ENCODE measurements around the gene MDH1.

MDH1 gene

DNA sequence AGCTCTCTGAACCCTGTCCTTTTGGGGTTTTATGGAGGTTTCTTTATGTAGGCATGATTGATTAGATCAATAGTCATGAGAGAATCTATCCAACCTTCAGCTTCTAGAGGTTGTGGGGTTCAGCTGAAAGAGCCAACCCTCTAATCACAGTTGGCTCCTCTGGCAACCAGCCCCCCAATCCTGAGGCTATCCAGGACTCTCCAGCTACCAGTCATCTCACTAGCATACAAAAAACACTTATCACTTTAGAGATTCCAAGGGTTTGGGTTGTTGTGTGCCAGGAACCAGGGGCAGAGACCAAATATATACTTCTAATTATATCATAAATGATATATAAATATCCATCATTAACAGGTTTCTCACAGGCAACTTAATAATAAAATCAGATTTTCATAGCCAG is 12.2 kb upstream of the MDH1 start:
- no peak for DNase-seq (ENCODE audit: low read depth)
- TF ChIP-seq, protein P1, sequence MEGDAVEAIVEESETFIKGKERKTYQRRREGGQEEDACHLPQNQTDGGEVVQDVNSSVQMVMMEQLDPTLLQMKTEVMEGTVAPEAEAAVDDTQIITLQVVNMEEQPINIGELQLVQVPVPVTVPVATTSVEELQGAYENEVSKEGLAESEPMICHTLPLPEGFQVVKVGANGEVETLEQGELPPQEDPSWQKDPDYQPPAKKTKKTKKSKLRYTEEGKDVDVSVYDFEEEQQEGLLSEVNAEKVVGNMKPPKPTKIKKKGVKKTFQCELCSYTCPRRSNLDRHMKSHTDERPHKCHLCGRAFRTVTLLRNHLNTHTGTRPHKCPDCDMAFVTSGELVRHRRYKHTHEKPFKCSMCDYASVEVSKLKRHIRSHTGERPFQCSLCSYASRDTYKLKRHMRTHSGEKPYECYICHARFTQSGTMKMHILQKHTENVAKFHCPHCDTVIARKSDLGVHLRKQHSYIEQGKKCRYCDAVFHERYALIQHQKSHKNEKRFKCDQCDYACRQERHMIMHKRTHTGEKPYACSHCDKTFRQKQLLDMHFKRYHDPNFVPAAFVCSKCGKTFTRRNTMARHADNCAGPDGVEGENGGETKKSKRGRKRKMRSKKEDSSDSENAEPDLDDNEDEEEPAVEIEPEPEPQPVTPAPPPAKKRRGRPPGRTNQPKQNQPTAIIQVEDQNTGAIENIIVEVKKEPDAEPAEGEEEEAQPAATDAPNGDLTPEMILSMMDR (conservative IDR thresholded peaks at IDR 0.05; ENCODE audit: control insufficient read depth, insufficient read depth, low read depth, low read length), result no peak
- H3K4me3 ChIP-seq (ENCODE audit: control insufficient read depth, low read depth, low read length), result no peak overlapping the region

DNA sequence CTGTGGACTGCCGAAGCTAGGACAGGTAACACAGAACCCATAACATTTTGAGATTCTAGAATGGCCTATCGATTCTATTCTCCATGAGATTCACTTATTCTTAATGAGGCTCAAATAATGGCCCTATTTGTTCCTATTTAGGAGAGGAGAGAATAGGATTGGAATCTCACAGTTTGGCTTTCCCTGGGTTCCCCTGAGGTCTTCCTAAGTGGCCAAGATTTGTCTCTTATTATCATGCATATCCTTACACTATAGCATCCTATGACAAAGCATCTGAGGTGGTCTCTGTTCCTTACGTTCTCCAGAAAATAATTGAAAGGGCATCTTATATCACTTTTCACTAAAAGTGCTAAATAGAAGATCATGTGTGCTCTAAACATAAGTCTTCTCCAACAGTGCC is 10.0 kb upstream of the MDH1 start:
- TF ChIP-seq, protein P1 (conservative IDR thresholded peaks at IDR 0.05; ENCODE audit: control insufficient read depth, insufficient read depth, low read depth, low read length), result no peak
- H3K4me3 ChIP-seq (ENCODE audit: control insufficient read depth, low read depth, low read length), result no peak overlapping the region
- no peak for DNase-seq (ENCODE audit: low read depth)

DNA sequence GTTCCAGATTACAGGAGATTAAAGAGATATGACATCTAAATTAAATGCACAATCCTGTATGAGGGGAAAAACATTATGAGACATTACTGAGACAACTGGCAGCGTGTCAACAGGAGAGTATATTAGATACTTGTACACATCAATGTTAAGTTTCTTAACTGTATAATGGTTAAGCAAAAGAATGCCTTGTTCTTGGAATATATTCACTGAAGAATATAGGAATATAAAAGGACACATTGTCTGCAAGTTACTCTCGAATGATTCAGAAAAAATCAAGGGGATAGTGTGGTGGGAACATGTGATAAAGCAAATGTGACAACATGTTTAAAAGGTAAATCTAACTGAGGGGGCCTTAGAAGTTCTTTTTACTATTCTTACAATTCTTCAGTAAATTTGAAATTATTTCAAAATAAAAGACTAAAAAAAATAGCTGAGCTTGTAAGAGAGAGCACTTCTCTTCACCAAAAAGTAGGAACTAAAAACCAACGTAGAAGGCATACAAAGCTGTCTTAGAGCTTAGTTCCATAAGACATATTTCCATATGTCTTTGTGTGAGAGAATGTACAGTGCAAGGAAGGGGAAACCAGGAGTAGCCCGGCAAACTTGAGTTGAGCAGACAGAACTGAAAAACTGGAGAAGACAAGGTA is 8.0 kb upstream of the MDH1 start:
- no peak overlapping the region for H3K4me3 ChIP-seq (ENCODE audit: control insufficient read depth, low read depth, low read length)
- TF ChIP-seq, protein P1 (conservative IDR thresholded peaks at IDR 0.05; ENCODE audit: control insufficient read depth, insufficient read depth, low read depth, low read length), result no peak
- DNase-seq (ENCODE audit: low read depth), result no peak

DNA sequence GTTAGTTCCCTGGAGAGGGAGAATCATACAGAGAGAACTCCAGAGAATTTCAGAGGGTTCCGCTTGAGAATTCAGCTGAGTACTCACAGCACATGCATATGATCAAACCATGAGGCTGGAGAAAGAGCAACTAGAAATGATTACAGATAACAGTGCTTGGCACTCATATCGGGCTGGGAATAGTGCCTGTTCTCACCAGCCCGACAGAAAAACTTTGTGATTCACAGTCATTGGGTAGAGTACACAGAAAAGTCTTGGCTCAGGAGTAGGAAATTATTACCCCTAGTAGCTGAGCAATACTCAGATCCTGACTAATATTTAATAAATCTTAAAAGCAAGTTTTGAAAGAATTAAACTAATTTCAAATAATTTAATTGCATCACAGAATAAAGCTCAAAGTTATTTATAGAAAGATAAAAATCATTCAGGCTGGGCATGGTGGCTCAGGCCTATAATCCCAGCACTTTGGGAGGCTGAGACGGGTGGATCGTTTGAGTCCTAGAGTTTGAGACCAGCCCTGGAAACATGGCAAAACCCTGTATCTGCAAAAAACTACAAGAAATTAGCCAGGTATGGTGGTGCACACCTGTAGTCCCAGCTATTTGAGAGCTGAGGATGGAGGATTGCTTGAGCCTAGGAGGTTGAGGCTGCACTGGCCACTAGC is 7.3 kb upstream of the MDH1 start:
- DNase-seq (ENCODE audit: low read depth), result peak; percentile 84
- TF ChIP-seq, protein P1 (conservative IDR thresholded peaks at IDR 0.05; ENCODE audit: control insufficient read depth, insufficient read depth, low read depth, low read length), result no peak
- H3K4me3 ChIP-seq (ENCODE audit: control insufficient read depth, low read depth, low read length), result no peak overlapping the region

DNA sequence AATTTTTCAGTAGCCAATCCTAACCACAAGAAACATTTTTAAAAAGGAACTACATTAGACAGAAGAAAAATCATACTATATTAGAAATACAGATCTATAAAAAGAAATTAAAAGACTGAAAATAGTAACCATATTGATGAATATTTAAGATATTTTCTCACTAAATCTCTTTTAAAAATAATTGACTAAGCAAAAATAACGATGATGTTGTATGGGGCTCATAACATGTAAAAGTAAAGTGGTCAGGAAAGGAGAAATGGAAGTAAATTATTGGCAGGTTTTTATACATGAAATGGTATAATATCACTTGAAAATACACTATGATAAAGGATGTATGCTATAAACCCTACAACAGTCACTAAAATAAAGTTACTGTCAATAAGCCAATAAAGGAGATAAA is 5.9 kb upstream of the MDH1 start:
- TF ChIP-seq, protein P1 (conservative IDR thresholded peaks at IDR 0.05; ENCODE audit: control insufficient read depth, insufficient read depth, low read depth, low read length), result no peak
- DNase-seq (ENCODE audit: low read depth), result no peak
- H3K4me3 ChIP-seq (ENCODE audit: control insufficient read depth, low read depth, low read length), result no peak overlapping the region

DNA sequence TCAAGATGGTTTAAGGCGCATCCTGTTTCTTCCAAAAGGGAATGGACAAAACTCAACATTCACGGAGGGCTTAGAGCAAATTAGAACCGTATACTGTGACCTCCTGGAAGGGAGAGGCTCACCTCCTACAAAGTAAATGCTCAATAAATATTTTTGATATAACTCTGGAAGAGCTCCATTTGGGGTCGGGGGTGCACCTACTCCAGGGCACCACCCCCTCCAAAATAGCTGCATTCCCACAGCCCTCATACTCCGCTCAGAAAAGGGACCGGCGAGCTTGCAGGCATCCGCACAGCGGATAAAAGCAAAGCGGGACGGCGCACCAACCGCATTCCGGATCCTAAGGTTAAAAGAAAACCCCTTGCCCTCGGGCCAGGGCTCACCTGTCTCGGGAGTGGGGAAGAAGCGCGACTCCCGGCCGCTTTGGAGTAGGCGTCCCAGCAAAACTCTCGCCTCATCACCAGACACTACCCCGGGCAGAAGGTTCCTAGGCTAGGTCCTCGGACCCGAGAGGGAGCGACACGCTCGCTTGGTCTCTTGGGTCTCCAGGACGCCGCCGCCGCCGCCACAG is 864 bp upstream of the MDH1 start:
- peak overlapping the region; percentile 96 for H3K4me3 ChIP-seq (ENCODE audit: control insufficient read depth, low read depth, low read length)
- no peak for DNase-seq (ENCODE audit: low read depth)
- TF ChIP-seq, protein P1 (conservative IDR thresholded peaks at IDR 0.05; ENCODE audit: control insufficient read depth, insufficient read depth, low read depth, low read length), result no peak
